Measurements from ENCODE around the gene MTREX. TPM values are rescaled to one million over a fixed set of nuclear protein-coding genes. Genes with fewer than 3 reads are reported as not detected.

The MTREX gene
- total and polyA plus RNA-seq, 2 of the 8 experiments (the other 6 are each of a cell fraction or from before 2014, with no cell fraction given), result 16.0 to 130 TPM

DNA sequence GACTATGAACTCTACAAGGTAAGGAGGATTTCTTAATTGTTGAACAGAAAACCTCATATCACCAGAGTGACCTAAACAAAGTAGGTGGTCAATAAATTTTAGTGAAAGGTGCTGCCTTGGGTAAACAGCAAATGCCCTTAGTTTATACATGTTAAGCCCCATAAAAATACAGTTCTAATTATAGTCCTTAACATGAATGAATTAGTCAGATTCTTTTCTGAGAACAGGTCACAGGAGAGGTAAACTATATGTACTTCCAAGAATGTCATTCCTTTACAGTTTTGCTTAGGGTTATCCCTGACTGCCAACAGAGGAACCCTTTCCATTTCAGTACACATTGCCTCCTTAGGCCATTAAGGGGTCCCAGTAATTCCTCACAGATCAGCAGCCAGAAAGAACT, 162.1 kb downstream of the MTREX start:
- H2BK120ac ChIP-seq (replicated peaks; ENCODE audit: low read depth, low read length), result no peak overlapping the region
- H2BK5ac ChIP-seq (ENCODE audit: low read depth, low read length), result no peak overlapping the region
- H4K20me1 ChIP-seq (replicated peaks in 1 of 2; ENCODE audit: control insufficient read depth in 1 of 2, insufficient read depth in 2 of 2, low read length in 2 of 2), result no peaks in the 10 kb centered on the region
- H4K8ac ChIP-seq (ENCODE audit: extremely low read depth, insufficient read depth, low read length), result no peak overlapping the region
- peaks cover 2% of the 10 kb centered on the region for H3K79me1 ChIP-seq (ENCODE audit: low read depth, low read length)
- H3K4me2 ChIP-seq (ENCODE audit: insufficient read depth in 1 of 2, low read depth in 2 of 2, low read length in 2 of 2), result no peak overlapping the region
- no peak overlapping the region for H4K91ac ChIP-seq (replicated peaks; ENCODE audit: insufficient read length, low read length)
- no peak overlapping the region for H3K9ac ChIP-seq (replicated peaks in 1 of 4; ENCODE audit: extremely low read depth in 1 of 4, low read depth in 3 of 4, low read length in 3 of 4)
- peaks cover 0 to 57% of the 10 kb centered on the region in 2 experiments; a peak in 2 of 4 replicates for H3K79me2 ChIP-seq (ENCODE audit: control insufficient read depth in 1 of 2, insufficient read depth in 2 of 2, low read length in 2 of 2)
- no peak overlapping the region for H3K14ac ChIP-seq (ENCODE audit: insufficient read length)
- DNase-seq (ENCODE audit: low read depth in 1 of 2, low spot score in 2 of 2) (no peak), FAIRE-seq (no peak)
- no peak overlapping the region for H2AFZ ChIP-seq (ENCODE audit: low read length)
- H2AK5ac ChIP-seq (ENCODE audit: low read depth, low read length), result no peak overlapping the region
- H3K27ac ChIP-seq (ENCODE audit: low read depth, low read length), result no peak overlapping the region
- ChIA-PET CTCF (ENCODE audit: partially characterized antibody) (no interaction called here), POLR2A (ENCODE audit: partially characterized antibody) (interaction anchor here (1.5 kb wide), 1 partner anchor 9 kb away, joined by 4 read pairs; no protein-coding TSS in a partner anchor)
- no peak overlapping the region for H3K18ac ChIP-seq (ENCODE audit: extremely low read depth, low read length)
- H3K9me3 ChIP-seq (ENCODE audit: insufficient read depth in 2 of 2, low read depth in 1 of 2, low read length in 1 of 2), result no peaks in the 10 kb centered on the region
- H2BK12ac ChIP-seq (ENCODE audit: low read depth, low read length), result no peak overlapping the region
- H3K27me3 ChIP-seq (replicated peaks in 1 of 4; ENCODE audit: control insufficient read depth in 3 of 4, extremely low read depth in 1 of 4, insufficient read depth in 3 of 4, low read length in 3 of 4), result no peaks in the 10 kb centered on the region
- TF ChIP-seq MAFK (IDR thresholded peaks at IDR 0.05; ENCODE audit: low read depth, low read length) (no peak), JUN (IDR thresholded peaks at IDR 0.05; ENCODE audit: low read depth, low read length) (no peak), KDM5A (IDR thresholded peaks at IDR 0.05; ENCODE audit: low read length) (no peak), SRF (IDR thresholded peaks at IDR 0.05; ENCODE audit: low read depth, low read length) (no peak), SP1 (IDR thresholded peaks at IDR 0.05; ENCODE audit: low read depth, low read length) (no peak), NANOG (IDR thresholded peaks at IDR 0.05; ENCODE audit: insufficient read depth, low read depth, low read length, poor library complexity, severe bottlenecking) (no peak), CREB1 (IDR thresholded peaks at IDR 0.05) (no peak), ASH2L (IDR thresholded peaks at IDR 0.05; ENCODE audit: low read length) (no peak)
- H3K4ac ChIP-seq (replicated peaks; ENCODE audit: insufficient read length, low read depth, low read length), result no peak overlapping the region
- no peak overlapping the region for H3K4me3 ChIP-seq (ENCODE audit: extremely low read depth in 1 of 4, insufficient read depth in 2 of 4, low read depth in 3 of 4, low read length in 4 of 4)
- H2BK20ac ChIP-seq (ENCODE audit: low read length), result no peak overlapping the region
- H3K56ac ChIP-seq (replicated peaks; ENCODE audit: insufficient read length, low read depth, low read length), result no peak overlapping the region
- H2BK15ac ChIP-seq (ENCODE audit: low read length), result no peak overlapping the region
- H3K23ac ChIP-seq (ENCODE audit: insufficient read length), result no peak overlapping the region
- H4K5ac ChIP-seq (ENCODE audit: insufficient read length, low read depth, low read length), result no peak overlapping the region
- H3K23me2 ChIP-seq (ENCODE audit: low read depth, low read length), result no peaks in the 10 kb centered on the region
- peaks cover 0 to 3% (median 0%) of the 10 kb centered on the region in 4 experiments; a peak in 3 of 7 replicates for H3K4me1 ChIP-seq (replicated peaks in 1 of 4; ENCODE audit: control insufficient read depth in 3 of 4, insufficient read depth in 4 of 4, low read length in 3 of 4)
- H3K36me3 ChIP-seq (ENCODE audit: control insufficient read depth in 2 of 4, insufficient read depth in 4 of 4, low read length in 3 of 4), result peaks cover 6 to 34% (median 14%) of the 10 kb centered on the region in 4 experiments; a peak in 5 of 8 replicates
